HG02763 (cell line): ENCODE data around the gene WNT7A.
"Not testable (repeated sequence)": the region's sequence is repeated elsewhere in the genome, so short reads cannot be mapped to it uniquely, and the experiment has no call there.

Source experiments
- ATAC-seq: cut with Tn5 transposase; IDR thresholded peaks from one replicate; pipeline ENCODE4 v1.9.1; 2021; ENCODE audit warnings: mild to moderate bottlenecking, moderate library complexity; ENCODE audit not compliant: unreplicated experiment

Gene WNT7A

DNA sequence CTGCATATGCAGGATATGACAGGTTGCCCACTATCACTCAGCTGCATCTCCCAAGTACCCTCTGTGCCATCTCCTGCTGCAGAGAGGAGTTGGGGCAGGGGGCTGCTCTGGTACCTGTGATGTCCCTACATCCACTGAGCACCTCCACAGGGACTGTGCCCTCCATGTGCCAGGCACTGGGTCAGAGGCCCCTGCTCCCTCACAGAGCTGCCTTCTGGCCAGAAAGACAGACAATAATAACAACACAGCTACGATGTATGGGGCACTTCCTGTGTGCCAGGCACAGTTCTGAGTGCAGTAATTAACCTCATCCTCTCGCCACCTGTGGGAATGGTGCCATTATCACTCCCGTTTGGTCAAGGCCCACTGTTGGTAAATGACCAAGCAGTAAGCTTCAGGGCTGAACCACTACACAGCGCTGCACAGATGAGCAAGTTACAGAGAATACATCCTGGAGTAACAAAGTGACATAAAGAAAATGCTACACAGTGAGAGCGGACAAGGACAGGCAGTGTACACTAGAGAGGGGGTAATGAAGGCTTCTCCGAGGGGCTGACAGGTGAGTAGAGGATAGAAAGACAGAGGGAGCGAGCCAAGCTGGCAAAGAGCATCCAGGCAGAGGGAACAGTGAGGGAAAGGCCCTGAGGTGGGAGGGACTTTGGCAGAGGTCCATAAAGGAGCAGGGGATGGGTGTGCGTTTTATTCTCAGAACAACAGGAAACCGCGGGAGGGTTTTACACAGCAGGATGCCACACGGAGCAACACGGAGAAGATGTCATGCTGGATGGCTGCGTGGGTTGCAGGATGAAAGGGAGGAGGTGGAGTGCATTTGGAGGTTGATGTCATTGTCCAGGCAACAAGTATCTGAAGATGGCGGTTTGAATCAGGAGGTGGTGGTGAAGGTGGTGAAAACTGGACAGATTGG, 13.6 kb downstream of the WNT7A start:
- no peak for ATAC-seq

DNA sequence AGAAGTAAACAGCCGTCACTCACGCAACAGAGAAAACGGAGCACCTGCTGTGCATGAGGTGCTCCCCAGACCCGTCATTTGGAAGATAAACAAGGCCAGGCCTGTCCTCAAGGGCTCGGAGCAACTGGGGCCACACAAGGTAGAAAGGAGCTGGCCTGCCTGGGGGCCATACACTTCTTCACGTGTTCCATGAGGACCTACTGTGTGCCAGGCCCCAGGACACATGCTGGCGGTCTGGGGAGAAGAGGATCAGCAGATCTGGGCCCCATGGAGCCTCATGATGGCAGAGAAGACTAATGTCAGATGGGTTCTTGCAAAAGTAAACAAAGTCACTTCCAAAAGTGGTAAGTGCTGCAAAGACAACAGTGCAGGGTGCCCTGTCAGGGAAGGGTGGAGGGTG, 14.3 kb downstream of the WNT7A start:
- no peak for ATAC-seq

DNA sequence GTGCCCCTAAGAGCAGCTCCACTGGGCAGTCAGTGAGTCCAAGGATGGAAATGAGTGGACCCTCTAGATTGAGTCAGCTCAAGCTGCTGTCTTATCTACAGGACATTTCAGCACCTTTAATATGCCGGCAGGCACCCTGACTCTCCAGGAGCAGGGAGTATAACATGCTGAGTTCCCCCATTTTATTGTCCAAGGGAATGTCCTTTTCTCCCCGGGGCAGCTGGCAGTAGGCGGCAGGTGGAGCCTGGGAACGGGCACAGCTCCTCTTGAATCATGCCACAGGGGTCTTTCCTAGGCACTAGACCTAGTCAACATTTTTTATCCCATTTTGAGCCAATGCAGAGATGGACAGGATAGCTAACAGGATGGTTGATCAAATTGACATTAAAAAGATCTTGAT, 14.8 kb downstream of the WNT7A start:
- ATAC-seq: no peak

DNA sequence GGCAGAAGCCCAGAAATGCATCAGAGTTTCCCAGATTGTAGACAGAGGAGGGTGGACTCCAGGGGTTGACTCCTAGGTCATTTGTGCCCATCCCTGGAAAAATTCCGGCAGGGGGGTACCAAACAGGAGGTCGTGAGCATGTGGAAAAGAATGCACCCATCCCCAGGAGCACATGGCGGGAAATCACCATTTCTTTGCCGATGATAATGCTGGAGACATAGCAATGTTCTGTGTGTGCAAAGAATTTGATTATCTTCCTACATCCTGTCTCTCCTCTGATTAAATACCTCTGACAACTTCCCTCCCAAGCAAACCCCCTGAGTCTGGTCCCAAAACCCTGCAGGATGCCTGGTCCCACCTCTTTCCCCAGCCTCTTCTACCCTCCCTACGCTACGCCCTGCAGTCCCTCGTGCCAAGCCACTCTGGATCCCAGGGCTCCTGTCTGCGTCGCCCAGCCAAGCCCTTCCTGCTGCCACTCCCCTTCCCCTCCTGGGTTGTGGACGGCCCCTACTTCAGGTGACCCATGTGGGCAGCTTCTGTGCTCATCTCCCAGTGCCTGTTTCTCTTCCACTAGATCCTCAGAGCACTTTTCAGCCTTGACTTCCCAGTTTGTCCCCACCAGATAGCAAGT, 15.8 kb downstream of the WNT7A start:
- ATAC-seq: no peak

DNA sequence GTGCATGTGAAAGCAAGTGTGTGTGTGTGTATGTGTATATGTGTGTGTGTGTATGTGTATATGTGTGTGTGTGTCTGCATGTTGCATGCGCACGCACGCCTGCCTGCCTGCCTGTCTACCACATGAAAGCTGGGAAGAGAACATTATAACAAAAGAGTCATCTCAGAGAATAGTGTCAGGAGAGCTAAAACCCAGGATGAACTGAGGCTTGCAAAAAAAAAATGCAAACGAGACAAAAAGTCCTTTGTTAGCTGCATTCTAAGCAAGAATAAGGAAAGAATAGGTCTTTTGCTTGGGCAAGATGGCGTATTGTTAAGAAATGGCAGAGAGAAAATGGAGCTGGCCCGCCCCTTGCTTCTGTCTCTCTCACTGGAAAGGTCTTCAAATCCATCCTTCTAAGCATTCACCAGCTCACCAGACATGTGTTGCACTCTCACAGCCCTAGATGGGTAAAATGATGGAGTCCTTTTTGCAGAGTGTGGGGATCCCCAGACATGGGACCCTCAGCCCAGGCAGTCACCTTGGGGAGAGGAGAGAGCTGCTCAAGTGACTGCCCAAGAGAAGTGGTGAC, 16.4 kb downstream of the WNT7A start:
- no peak for ATAC-seq

DNA sequence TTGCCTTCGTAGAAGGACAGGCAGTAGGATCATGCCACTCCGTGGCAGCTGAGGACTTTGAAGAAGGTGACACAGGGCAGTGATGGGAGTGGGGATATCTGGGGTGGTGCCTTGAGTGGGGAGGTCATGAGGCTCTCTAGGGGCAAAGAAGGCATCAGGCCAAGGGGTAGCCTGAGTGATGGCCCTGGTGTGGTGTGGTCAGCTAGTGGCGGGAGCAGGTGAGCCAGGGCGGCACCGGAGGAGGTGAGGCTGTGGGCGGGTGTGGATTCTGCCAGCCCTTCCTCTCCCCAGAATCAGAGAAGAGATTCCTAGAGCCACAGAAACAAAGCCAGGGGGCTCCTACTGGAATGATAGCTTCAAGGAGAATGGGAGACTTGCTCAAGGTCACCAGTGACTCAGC, 18.4 kb downstream of the WNT7A start:
- no peak for ATAC-seq

DNA sequence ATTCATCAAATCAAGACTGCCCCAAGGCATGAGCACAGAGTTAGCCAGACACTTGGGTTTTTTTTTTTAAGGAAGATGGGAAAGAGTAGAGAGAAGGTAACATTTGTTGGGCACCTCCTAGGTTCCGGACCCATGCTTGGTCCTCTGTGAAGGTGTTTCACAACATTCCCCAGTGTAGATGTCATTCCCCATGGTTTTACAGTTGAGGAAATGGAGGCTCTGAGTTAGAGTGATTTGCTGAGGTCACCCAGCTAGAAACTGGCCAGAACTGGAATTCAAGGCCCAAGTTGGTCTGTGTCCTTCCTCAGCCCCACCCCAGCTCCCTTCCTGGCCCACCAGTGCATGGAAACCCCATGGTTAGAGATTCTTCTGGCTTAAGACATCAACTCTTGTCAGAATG, 19.9 kb downstream of the WNT7A start:
- ATAC-seq: no peak

DNA sequence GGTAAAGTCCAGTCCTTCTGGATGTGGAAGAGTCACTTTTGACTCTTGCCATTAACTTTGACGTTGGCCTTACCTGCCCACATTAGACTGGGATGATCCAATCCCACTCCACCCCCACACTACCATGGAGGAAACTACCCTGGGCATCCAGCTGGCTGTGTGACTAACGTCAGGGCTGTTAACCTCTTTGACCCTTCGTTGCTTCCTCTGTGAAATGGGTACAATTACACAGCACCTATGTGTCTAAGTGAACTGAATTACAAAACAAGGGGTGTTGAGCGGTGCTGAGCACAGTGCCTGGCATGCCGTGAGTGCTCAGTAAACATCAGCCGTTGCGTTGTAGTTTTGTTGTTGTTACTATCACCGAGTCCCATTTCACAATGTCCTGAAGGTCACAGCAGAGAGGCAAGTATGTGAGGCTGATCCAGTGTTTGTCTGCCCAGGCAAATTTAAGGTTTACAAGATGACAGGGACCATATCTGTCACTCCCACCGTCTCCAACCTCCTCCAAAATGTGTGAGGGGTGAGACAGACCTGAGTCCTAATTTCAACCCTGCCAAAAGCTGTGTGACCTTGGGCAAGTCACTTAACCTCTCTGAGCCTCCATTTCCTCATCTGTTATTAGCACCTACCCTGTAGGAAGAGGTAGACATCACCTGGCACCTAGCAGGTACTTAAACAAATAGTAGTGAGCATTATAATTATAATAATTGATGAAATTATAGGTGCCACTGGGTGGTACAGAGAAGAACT, 20.9 kb downstream of the WNT7A start:
- no peak for ATAC-seq

DNA sequence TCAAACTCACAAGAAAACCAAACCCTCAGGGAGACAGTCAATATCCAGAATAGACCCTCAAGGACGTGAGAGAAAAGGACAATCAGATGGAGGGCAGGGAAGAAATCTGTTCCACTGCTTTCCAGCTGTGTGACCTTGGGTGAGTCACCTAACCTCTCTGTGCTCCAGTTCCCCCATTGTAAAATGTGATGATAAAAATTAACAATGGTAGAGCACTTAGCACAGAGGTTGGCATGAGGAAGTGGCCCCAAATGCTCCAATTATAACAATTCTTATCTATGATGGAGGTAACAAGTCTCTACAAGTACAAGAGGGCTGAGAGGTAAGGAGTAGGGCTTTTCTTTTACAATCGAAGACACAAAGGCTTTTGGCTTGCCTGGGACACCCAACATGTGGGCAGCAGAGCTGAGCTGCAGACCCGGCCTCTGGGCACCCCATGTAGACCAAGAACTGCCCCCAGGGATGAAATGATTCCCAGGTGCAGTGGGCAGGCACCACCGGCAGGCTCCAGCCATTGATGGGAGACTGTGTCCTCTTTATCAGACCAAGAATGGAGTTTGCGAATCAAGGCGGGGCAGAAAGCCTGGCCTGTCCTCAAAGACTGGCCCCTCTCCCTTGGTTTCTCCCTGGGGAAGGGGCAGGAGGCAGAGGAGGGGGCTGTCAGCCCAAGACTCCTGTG, 22.0 kb downstream of the WNT7A start:
- no peak for ATAC-seq

DNA sequence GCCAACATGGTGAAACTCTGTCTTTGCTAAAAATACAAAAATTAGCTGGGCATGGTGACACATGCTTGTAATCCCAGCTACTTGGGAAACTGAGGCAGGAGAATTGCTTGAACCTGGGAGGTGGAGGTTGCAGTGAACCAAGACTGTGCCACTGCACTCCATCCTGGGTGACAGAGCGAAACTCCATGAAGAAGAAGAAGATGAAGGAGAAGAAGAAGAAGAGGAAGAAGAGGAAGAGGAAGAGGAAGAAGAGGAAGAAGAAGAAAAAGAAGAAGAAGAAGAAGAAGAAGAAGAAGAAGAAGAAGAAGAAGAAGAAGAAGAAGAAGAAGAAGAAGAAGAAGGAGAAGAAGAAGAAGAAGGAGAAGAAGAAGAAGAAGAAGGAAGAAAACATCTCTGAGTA, 23.2 kb downstream of the WNT7A start:
- not testable (repeated sequence) for ATAC-seq

DNA sequence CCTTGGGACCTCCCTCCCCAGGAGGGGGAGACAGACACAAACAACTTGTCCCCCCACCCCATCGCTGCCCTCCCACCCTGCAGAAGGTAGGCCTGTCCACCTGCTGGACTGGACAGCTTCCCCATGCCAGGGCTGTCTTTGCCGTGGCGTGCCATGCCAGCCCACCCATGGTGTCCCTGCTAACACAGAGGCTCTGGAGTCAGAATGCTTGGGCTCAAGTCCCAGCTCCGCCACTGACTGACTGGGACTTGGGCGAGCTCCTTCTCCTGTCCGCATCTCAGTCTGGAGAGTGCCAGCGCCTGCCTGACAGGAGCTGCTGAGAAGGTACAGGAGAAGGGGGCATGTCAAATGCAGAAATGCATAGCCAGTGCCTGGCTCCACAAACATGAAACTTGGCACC, 23.9 kb downstream of the WNT7A start:
- ATAC-seq: no peak

DNA sequence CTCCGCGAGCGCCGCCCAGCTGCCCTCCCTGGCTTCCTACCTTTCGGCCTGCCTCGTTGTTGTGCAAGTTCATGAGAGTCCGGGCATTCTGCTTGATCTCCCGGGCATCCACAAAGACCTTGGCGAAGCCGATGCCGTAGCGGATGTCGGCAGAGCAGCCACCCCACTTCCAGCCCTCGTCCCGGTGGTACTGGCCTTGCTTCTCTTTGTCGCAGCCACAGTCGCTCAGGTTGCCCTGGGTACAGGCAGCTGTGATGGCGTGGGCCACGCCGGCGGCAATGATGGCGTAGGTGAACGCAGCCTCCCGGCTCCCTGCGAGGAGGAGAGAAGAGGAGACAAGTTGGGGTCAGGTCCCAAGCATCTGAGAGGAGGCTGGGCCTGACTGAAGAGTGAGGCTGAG, 25.4 kb downstream of the WNT7A start:
- no peak for ATAC-seq

DNA sequence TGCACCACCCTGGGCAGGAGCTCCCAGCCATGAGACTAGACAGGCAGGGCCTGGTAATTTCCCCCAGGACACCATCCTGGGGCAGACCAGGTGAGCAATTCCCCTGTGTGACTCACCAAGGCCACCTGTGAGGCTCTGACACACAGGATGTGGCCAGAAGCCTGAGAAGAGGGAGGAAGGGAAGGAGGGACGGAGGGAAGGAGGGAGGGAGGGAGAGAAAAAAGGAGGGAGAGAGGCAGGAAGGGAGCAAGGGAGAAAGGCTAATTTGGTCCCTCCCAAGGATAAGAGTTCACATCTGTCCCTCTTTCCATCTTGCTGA, 25.9 kb downstream of the WNT7A start:
- ATAC-seq: no peak

DNA sequence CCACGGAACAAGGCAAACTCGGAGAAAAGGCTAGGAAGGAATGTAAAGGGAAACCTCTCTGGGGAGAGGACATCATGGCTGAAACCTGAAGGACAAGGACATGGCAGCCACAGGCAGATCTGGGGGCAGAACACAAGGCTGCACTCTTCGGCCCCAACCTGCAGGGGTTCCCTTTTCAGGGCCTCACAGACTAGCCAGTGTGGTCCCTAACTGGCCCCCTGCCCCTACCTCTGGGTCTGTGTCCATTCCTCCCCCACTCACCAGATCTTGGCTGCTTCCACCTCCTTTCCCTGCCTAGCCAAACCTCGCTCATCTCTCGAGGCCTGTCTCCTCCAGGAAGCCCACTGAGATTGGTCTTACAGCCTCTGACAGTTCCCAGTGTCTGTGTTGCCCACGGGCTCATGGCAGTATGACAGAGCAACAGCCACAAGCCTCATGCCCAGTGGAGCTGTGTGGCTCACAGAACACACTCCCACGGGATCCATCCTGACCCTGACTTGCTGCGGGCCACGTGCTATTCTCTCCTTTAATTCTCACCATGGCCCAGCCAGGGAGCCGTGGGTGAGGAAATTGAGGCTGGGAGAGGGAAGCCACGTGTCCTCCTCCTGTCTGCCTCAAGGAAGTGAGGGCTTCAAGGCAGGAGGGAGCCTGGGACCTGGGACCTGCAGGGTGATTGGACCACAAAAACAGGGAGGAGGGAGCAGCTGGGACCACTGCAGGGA, 26.5 kb downstream of the WNT7A start:
- no peak for ATAC-seq

DNA sequence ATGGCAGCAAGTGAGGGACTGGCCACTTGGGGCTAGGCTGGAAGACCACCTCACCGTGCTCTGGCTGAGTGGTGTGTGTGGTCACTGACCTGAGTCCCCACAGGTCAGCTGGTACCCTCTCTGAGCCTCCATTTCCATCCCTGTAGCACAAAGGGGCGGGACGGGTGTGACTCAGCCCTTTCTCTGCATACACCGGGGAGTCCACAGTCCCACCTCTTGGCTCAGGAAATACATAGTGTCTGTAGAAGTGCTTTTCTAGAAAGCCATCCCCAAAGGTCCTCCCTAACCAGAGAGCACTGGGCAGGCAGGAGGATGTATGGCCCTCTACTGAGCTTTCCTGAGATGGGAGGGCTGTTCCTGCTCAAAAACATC, 27.2 kb downstream of the WNT7A start:
- ATAC-seq: no peak

DNA sequence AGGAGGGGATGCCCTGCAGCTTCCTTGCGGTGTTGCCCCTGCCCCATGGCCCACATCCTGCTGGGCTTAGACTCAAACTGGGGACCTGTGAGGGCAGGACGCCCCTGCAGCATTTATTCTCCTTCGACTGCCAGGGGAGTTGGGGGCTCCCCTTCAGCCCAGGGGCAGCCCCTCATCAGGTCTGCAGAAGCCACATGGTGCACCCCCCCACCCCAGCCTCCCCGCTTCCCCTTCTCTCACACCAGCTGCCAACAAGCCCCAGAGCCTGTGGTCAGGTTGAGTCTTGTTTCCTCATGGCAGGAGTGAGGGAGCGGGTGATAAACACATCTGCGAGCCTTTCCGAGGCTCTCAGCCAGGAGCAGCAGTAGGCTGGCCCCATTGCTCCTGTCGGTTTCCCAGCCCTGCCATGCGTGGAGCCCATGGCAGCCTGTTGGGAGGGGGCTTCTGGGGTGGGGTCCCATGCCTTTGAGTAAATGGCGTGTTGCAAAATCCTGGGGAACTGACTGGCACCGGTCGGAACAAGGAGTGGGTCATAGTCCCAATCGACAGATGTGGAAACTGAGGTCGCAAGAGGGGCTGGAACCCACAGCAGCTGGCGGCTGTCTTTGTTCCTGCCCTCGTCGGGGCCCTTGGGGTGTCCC, 27.8 kb downstream of the WNT7A start:
- ATAC-seq: no peak

DNA sequence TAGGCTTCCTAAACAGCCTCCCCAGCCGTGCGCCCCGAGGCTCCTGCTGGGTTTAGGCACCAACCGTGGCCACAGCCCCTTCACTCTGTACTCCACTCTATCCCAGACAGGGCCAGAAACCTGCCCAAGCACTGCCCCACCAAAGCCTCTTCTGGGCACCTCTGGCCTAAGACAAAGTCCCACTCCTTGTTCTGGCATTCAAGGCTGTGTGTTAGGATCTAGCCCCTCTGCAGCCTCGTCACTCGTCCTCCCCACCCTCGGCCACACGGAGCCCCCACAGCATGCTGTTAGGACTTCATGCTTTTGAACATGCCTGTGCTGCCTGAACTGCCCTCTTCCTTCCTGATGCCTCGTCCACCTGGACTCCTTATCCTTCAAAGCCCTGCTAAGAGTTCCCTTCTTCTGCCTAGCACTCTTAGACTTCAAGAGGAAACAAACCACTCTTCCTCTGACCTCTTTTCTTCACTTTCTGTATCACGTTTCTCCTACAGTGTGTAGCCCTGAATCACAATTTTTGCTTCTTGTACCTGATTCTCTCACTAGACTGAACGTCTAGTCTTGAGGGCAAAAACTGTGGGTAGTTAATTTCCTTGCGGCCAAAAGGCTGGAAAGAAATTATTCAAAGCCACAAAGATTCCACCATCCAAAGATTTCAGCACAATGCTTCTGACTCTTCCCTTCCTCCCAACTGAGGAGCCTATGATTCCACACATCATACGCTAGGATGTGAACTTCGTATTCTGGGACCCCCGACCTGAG, 28.6 kb downstream of the WNT7A start:
- ATAC-seq: no peak

DNA sequence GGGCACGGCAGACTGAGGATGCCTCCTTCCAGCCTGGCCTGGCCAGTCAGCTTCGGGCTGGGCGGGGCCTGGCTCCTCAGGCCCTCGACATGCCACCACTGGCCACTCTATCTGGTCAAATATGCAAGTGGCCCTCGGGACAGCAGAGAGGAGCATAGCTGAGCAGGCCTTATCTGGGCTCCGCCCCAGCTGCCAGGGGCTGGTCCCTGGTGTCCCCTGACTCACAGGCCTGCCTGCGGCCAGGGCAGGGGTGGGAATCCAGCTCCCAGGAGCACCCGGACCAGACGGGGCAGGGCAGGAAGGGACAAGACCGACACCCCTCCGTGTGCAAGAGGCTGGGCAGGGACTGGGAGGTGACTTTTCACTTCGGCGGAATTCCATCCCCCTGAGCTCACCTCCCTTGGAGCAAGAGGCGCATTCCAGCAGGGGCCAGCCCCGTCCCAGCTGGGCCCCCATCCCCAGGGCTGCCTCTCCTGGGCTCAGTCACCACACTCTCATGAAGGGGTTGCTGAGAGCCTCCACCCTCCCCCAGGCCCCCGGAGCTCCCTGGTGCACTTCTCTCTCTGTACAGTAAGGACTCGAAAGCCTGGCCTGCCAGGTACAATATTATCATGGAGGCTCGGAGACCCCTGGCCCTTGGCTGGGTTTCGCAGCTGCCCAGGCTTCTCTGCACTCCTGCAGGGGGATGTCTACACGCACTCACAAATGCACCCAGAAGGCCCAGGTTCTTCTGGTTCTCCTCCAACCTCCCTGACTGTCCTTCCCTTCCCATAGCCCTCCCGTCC, 29.5 kb downstream of the WNT7A start:
- ATAC-seq: no peak
